NCI-H2196 treated with DMSO at 0.1 percent for 48 hours (cell line): Measurements from ENCODE around the gene PPP1R12C.

Source experiments
- DNase-seq: peaks from one replicate; lab custom pipeline; 2025; ENCODE audit not compliant: unreplicated experiment; lab: John Stamatoyannopoulos, UW

The PPP1R12C gene

GRCh38 chr19:55146705-55147273 lies 29.4 kb upstream of the PPP1R12C start:
- peak; percentile 82 for DNase-seq

DNA sequence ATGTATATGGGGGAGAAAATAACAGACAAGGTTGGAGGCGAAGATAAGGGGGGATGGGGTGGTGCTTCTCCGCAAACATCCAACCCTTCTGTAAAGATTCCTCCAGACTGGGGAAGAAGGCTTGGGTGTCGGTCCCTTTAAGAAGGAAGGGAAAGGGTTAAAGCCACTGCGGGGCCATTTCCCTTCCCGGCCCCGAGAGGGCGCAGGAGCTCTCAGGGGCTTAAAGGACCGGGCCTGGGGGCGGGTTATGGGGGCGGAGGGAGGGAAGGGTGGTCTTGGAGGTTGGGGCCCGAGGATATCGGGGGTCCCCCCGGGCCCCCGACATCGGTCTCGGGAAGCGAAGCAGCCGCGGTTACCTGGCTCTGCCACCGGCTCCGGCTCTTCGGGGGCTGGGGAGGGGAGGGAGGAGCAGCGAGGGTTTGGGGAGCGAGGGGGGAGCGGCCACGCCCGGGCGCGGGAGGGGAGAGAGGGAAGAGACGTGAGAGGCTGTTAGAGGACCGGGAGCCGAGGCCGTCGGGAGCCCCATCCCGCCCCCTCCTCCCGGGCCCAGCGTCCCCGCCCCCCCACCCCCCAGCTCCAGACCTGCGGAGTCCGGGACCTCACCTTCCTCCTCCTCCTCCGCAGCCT lies 28.8 kb upstream of the PPP1R12C start:
- DNase-seq = peak; percentile 70

DNA sequence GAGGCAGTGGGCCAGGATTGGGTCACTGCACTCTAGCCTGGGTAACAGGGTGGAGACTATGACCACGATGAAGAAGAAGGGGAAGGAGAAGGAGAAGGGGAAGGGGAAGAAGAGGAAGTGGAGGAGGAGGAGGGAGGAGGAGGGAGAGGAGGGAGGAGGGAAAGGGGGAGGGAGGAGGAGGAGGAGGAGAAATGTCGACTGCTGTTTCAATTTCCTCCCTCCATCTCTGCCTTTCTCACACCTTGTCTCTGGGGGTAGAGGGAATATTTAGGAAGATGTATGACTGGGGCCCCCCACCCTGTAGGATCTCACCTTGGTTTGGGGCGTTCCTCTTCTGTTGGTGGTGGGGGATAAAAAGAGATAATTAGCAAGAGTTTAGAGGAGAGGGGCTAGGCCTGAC lies 27.8 kb upstream of the PPP1R12C start:
- DNase-seq = no peak

DNA sequence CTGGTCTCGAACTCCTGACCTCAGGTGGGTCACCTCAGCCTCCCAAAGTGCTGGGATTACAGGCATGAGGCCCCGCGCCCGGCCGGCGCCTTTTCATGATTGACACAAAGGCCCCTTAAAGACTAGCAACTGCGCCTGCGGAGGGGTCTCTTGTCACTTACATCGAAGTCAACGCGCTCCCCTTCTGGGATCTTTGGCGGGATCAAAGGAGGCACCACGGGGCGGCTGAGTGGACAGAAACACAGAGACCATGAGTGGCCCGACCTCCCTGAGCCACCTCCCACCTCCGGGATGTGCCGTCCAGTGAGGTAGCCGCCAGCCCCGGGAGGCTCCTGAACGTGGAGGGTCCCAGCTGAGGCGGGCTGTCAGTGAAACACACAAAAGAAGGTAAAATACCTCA lies 24.3 kb upstream of the PPP1R12C start:
- DNase-seq = no peak

GRCh38 chr19:55137915-55138314 lies 20.5 kb upstream of the PPP1R12C start:
- DNase-seq = no peak

DNA sequence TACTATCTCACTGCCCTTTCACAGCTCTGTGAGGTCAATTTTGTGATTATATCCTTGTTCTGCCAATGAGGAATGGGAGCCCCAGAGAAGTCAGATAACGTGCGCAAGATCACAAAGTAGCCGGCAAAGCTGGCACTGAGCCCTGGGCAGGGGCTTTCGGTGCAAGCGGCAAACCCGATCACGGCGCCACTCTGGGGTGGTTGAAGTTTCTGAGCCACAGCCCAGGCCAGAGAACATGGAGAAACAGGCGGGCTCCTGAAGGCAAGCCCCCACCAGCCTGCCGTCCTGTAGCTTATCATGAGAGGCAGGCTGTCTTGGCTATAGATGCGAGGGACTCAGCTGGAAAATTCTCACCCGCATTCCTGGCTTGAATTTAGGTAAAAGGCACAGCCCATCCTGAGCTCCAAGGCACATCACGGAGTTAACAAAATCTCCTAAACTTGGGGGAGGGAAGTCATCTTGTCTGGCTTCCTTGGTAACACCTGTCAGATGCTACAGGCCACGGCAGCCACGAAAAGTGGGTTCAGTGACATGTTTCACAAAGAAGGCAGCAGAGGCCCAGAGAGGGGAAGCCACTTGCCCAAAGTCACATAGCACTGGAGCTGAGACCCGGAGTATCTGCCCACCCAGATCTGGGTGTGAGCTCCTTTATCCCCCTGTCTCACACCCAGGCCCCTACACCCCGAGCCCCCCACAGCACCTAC lies 19.1 kb upstream of the PPP1R12C start:
- DNase-seq = no peak

GRCh38 chr19:55134736-55135135 lies 17.3 kb upstream of the PPP1R12C start:
- DNase-seq = no peak

DNA sequence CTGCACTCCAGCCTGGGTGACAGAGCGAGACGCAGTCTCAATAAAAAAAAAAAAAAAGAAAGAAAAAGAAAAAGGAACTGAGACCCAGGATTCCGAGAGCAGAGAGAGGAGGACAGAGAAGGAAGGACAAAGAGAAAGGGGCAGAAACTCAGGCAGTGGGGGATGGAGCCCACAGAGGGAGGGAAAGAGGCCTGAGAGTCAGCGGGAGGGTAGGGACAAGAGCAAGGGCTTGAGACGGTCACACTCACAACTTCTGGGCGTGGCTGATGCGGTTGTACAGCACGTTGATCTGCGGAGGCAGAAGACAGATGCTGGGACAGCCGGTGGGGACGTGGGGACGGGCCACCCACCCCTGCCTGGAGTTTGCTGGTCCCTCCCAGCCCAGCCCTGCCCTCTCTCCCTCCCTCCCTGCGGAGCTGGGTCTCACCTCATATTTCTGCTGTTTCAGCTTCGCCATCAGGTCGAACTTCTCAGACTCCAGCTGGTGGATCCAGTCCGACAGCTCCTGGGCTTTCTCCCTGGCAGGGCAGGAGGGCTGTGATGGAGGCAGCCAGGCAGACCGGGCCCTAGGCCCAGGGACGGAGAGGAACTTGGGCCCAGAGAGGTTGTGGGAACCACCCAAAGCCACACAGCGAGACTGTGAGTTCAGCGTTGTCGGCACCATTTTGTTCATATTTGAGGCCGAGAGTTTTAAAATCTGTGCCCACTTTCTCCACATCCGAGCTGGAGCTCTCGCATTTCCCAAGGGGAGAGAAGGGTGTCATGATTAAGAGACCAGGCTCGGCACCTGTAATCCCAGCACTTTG lies 16.4 kb upstream of the PPP1R12C start:
- DNase-seq = no peak

GRCh38 chr19:55132453-55133129 lies 15.2 kb upstream of the PPP1R12C start:
- DNase-seq = no peak

DNA sequence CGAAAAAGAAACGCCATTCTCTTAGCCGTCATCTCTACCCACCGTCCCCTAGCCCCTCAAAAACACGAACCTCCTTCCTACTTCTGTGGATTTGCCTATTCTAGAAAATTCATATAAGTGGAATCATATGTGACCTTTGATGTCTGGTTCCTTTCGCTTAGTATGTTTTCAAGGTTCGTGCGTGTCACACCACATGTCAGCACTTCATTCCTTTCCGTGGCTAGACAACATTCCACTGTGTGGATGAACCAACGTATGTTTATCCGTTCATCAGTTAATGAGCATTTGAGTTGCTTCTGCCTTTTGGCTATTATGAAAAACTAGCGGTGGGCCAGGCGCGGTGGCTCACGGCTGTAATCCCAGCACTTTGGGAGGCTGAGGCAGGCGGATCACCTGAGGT lies 14.0 kb upstream of the PPP1R12C start:
- DNase-seq = no peak

DNA sequence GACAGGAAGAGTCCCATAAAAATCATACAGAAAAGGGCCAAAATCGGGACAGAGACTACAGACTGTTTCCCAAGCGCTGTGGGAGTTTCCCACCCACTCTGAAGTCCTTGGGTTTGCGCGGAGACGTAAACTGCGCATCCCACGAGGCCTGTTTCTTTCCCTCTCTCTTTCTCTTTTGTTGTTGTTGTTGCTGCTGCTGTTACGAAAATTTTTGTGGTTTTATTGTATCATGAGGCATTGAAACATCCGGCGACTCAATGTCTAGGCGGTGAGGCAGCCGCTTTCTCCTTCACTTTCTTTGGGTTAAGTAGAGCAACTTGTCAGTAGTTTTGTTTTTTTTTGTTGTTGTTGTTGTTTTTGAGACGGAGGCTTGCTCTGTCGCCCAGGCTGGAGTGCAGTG lies 1.6 kb upstream of the PPP1R12C start:
- DNase-seq = no peak

DNA sequence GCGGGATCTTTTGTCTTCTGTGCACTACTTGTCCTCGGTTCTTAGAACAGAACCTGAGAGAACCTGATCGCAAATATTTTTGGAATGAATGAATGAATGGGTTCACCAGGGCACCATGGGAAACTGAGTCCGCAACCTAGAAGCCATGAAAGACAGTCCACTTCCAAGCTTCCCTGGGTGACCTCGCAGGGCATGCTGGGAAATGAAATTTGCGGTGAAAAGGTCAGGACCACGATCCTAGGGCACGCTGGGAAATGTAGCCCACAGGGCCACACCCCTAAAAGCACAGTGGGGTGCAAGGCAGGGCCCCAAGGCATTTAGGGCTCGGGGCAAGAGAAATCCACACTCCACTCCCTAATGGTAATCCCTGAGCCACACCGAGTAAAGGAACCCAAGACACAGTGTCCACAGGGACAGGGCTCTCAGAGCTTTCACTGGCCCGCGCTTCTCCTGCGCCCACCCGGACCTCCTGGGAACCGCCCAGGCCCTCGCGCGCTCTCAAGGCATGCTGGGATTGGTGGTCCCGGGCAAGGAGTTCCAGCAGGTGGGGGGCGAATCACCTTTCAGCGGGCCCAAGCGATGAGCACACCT lies 1.1 kb upstream of the PPP1R12C start:
- DNase-seq = no peak

GRCh38 chr19:55117663-55118391 lies 390 bp upstream of the PPP1R12C start:
- peak; percentile 96 for DNase-seq

DNA sequence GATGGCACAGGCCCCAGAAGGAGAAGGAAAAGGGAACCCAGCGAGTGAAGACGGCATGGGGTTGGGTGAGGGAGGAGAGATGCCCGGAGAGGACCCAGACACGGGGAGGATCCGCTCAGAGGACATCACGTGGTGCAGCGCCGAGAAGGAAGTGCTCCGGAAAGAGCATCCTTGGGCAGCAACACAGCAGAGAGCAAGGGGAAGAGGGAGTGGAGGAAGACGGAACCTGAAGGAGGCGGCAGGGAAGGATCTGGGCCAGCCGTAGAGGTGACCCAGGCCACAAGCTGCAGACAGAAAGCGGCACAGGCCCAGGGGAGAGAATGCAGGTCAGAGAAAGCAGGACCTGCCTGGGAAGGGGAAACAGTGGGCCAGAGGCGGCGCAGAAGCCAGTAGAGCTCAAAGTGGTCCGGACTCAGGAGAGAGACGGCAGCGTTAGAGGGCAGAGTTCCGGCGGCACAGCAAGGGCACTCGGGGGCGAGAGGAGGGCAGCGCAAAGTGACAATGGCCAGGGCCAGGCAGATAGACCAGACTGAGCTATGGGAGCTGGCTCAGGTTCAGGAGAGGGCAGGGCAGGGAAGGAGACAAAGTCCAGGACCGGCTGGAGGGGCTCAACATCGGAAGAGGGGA lies 1.1 kb downstream of the PPP1R12C start:
- no peak for DNase-seq

DNA sequence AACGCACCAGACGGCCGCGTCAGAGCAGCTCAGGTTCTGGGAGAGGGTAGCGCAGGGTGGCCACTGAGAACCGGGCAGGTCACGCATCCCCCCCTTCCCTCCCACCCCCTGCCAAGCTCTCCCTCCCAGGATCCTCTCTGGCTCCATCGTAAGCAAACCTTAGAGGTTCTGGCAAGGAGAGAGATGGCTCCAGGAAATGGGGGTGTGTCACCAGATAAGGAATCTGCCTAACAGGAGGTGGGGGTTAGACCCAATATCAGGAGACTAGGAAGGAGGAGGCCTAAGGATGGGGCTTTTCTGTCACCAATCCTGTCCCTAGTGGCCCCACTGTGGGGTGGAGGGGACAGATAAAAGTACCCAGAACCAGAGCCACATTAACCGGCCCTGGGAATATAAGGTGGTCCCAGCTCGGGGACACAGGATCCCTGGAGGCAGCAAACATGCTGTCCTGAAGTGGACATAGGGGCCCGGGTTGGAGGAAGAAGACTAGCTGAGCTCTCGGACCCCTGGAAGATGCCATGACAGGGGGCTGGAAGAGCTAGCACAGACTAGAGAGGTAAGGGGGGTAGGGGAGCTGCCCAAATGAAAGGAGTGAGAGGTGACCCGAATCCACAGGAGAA lies 1.9 kb downstream of the PPP1R12C start:
- DNase-seq = no peak

- no peak for DNase-seq
These were observed 2.8 kb downstream of the PPP1R12C start for GRCh38 chr19:55114566-55115145.

- DNase-seq = peak; percentile 50
These were observed 3.8 kb downstream of the PPP1R12C start for GRCh38 chr19:55113570-55114039.

GRCh38 chr19:55112777-55113569 lies 4.5 kb downstream of the PPP1R12C start:
- DNase-seq = no peak
